Astrocyte of the cerebellum (primary cell): Measurements from ENCODE around the gene ZNF521.

Experiments used
- DNase-seq: peaks from one replicate; pipeline ENCODE4 v3.0.0-alpha.2; 2011; ENCODE audit warnings: low read depth
- H3K4me3 ChIP-seq: 2 replicates; pipeline ENCODE4 v1.5.1; 2011; ENCODE audit warnings: mild to moderate bottlenecking, low read depth, low read length, moderate library complexity
- CTCF ChIP-seq: IDR thresholded peaks from 2 replicates; pipeline ENCODE4 v1.5.1; 2012; ENCODE audit warnings: low read length, low read depth, moderate library complexity, mild to moderate bottlenecking; ENCODE audit errors: missing control alignments
- in situ Hi-C: cut with HindIII; loops from 2 replicates; pipeline ENCODE4 v1.10.0; 2017; ENCODE audit warnings: low sequenced_read_pairs

The ZNF521 gene

GRCh38 chr18:25234740-25235345 is 117.1 kb downstream of the ZNF521 start:
- in situ Hi-C loops = no loop called here
- no peak for TF ChIP-seq CTCF
- DNase-seq = no peak
- H3K4me3 ChIP-seq = no peak overlapping the region

- no peak for TF ChIP-seq CTCF
- in situ Hi-C loops = no loop called here
- H3K4me3 ChIP-seq = no peak overlapping the region
- no peak for DNase-seq
Observed at GRCh38 chr18:25234322-25234639, 117.7 kb downstream of the ZNF521 start.

GRCh38 chr18:25233528-25234321 is 118.2 kb downstream of the ZNF521 start:
- DNase-seq = no peak
- TF ChIP-seq CTCF = no peak
- no peak overlapping the region for H3K4me3 ChIP-seq
- in situ Hi-C loops = no loop called here

GRCh38 chr18:25231327-25231691 is 120.7 kb downstream of the ZNF521 start:
- no peak for TF ChIP-seq CTCF
- no peak for DNase-seq
- H3K4me3 ChIP-seq = no peak overlapping the region
- in situ Hi-C loops = no loop called here

- DNase-seq = peak; percentile 70
- TF ChIP-seq CTCF = no peak
- in situ Hi-C loops = no loop called here
- no peak overlapping the region for H3K4me3 ChIP-seq
Observed at GRCh38 chr18:25230658-25231326, 121.2 kb downstream of the ZNF521 start.

- H3K4me3 ChIP-seq = no peak overlapping the region
- no peak for TF ChIP-seq CTCF
- in situ Hi-C loops = no loop called here
- DNase-seq = no peak
Observed at GRCh38 chr18:25229920-25230319, 122.0 kb downstream of the ZNF521 start.
